Mucosa of descending colon (tissue), 3 donors: ENCODE results near the gene ZNF550. TPM values are rescaled to one million over a fixed set of nuclear protein-coding genes. Genes with fewer than 3 reads are reported as not detected.
A peak's percentile ranks its signal among the peaks of the same experiment; 100 is the strongest.

ENCODE experiments used
- ATAC-seq: fragments of 200-7000 bp; cut with Tn5 transposase; one replicate; pipeline ENCODE4 v1.9.1; 2020; ENCODE audit warnings: mild to moderate bottlenecking, moderate library complexity
- DNase-seq, 3 donors: peaks; one replicate each; pipeline ENCODE4 v3.0.0-alpha.2; 2020
- H3K36me3 ChIP-seq: fragments of 200-600 bp; one replicate; pipeline ENCODE4 v1.8.0; 2021; ENCODE audit warnings: low read depth, mild to moderate bottlenecking
- H3K4me1 ChIP-seq: fragments of 200-600 bp; one replicate; pipeline ENCODE4 v1.8.0; 2021; ENCODE audit warnings: low read depth, mild to moderate bottlenecking
- H3K4me3 ChIP-seq: fragments of 200-600 bp; one replicate; pipeline ENCODE4 v1.8.0; 2021; ENCODE audit warnings: mild to moderate bottlenecking
- H3K9me3 ChIP-seq: fragments of 200-600 bp; one replicate; pipeline ENCODE4 v1.8.0; 2021; ENCODE audit warnings: mild to moderate bottlenecking
- intact Hi-C, 2 donors: fragments of 100-400 bp; cut with DNase I in 1 of 2; cut with micrococcal nuclease in 1 of 2; formaldehyde crosslinking; loops; one replicate each; pipeline versions ENCODE4 v1.11.0 to v1.11.1; 2022; cut with DNase I, micrococcal nuclease
- total RNA-seq, 3 donors: library from RNA; stranded (reverse); fragmentation: NEBNext Ultra II Directional in 2 of 3; extraction: Animal tissue kit (Norgen Biotek cat#: 25700) in 2 of 3; gene quantifications; one replicate each; pipeline versions ENCODE4 v1.2.1 to v1.2.4, GENCODE V29; 2021 to 2023
- TF ChIP-seq, protein P1 (sequence below): fragments of 200-600 bp; IDR thresholded peaks from one replicate; pipeline ENCODE4 v1.8.0; 2022; ENCODE audit warnings: antibody characterized with exemption, mild to moderate bottlenecking
- donor health status: DM: no; HTN: no; CAD: no; lungs with moderate emphysema.
- donor health status: DM: no; HTN: no; CAD: no.
- donor health status: DM: no; HTN: yes; CAD: no.

Gene ZNF550
- total RNA-seq, 3 donors from 2014 or later: 3.0 to 7.0 (median 4.5) TPM

DNA sequence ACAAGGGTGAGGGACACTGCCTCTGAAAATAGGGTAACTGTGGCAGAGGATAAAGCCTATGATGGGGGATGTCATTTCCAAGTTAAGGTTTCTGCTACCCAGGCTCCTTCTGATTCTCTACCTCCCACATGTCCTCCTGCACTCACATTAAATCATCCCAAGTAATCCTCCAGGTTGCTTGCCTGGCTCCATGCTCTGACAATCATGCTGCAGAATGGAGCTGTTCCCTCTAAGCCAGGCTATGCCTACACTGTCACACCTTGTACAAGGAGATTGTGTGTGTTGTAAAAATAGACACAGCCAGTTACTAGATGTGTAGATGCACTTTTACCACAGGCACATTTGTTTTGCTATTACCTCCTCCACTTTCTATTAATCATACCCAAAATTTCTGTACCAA lies 11.0 kb upstream of the ZNF550 start:
- ATAC-seq (no peak), DNase-seq (no peak)
- Histone ChIP-seq H3K9me3 (peaks cover 100% of the 10 kb centered on the region), H3K36me3 (peaks cover 24% of the 10 kb centered on the region), H3K4me1 (no peaks in the 10 kb centered on the region), H3K4me3 (no peak overlapping the region)
- TF ChIP-seq, protein P1, sequence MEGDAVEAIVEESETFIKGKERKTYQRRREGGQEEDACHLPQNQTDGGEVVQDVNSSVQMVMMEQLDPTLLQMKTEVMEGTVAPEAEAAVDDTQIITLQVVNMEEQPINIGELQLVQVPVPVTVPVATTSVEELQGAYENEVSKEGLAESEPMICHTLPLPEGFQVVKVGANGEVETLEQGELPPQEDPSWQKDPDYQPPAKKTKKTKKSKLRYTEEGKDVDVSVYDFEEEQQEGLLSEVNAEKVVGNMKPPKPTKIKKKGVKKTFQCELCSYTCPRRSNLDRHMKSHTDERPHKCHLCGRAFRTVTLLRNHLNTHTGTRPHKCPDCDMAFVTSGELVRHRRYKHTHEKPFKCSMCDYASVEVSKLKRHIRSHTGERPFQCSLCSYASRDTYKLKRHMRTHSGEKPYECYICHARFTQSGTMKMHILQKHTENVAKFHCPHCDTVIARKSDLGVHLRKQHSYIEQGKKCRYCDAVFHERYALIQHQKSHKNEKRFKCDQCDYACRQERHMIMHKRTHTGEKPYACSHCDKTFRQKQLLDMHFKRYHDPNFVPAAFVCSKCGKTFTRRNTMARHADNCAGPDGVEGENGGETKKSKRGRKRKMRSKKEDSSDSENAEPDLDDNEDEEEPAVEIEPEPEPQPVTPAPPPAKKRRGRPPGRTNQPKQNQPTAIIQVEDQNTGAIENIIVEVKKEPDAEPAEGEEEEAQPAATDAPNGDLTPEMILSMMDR: no peak
- intact Hi-C loops: no loop called here

DNA sequence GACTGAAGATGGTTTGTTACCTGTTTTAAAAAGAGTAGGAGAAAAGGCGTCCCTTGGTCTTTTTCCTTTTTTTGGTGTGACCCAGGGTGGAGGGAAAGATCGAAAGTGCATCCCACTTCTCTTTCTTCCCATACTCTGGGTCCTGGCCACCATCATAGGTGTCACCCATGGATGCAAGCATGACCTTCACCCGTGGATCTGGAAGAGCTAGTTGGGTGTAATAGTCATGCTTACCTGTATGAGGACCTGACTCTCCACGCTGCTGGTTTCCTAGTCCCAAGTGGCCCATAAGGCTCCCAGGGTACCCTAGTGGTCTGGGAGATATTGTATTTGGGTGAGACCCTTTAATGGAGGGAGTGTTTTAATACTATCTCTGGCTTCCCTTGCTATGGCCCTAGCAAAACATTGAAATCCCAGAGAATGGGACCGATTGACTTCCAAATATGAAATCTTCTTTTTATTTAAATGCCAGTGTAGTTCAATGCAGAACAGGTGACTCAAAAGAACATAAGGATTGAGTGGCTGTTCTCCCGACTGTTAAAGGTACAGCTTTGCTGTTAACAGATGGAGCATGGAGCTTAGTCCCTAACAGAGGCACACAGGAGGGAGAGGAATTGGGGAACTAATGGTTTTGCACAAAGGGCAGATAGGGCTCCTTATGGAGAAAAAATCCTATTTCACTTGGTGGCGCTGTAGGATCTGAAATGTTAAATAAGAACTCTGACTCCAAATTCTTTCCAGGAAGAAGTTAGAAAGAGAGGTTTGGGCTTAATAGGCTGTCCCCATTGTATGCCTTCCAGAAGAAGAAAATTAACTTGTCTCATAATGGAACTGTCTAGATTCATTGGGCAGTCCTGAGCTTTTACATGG lies 7.0 kb upstream of the ZNF550 start:
- intact Hi-C loops: no loop called here
- Histone ChIP-seq H3K4me3 (no peak overlapping the region), H3K4me1 (no peaks in the 10 kb centered on the region), H3K36me3 (no peaks in the 10 kb centered on the region), H3K9me3 (peaks cover 100% of the 10 kb centered on the region)
- ATAC-seq (no peak), DNase-seq (no peak)
- TF ChIP-seq, protein P1: no peak

DNA sequence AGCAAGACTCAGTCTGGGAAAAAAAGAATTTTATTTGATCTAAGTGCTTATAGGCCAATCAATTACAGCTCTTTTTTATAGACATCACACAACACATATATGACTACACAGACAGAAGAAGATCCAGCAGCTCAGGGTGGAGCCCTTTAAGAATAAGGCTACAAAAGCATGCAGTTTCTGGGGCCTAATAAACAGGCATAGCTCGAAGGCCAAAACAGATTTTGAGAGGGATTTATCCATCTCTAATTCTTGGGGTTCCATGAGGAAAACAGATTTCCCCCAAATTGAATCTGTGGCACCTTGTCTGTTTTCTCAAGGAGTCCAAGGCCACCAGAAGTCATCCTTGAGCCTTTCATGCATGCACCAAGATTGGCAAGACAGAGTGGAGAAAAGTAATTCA lies 3.9 kb upstream of the ZNF550 start:
- H3K4me1 ChIP-seq: no peaks in the 10 kb centered on the region
- peaks cover 79% of the 10 kb centered on the region for H3K9me3 ChIP-seq
- intact Hi-C loops: no loop called here
- ATAC-seq (no peak), DNase-seq (no peak)
- H3K36me3 ChIP-seq: no peaks in the 10 kb centered on the region
- no peak overlapping the region for H3K4me3 ChIP-seq
- TF ChIP-seq, protein P1: no peak

DNA sequence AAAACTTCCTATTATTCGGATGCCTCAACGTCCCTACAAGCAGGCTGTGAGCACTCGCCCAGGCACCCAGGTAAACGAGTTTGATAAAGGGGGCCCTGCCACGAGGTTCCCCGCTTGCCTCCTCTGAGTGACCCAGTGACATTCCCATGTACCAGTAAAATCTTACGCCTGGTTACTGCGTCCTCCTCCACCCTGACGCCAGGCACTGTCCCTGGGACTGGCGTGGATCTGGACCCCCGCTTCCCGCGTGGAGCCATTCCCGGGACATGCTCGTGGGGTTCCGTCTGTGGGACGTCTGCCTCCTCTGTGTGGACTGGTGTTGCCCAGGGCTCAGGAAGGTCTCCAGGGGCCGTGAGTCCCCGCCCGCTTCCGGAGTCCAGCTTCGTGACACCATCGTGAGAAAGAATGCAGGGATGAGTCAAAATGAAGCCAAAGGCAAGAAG lies 407 bp upstream of the ZNF550 start:
- H3K4me3 ChIP-seq: peak overlapping the region; percentile 85
- TF ChIP-seq, protein P1: no peak
- H3K36me3 ChIP-seq: peaks cover 4% of the 10 kb centered on the region
- no peaks in the 10 kb centered on the region for H3K4me1 ChIP-seq
- intact Hi-C loops: no loop called here
- DNase-seq (peak in 2 of 3 donors; percentile 28 to 50), ATAC-seq (no peak)
- H3K9me3 ChIP-seq: peaks cover 58% of the 10 kb centered on the region

DNA sequence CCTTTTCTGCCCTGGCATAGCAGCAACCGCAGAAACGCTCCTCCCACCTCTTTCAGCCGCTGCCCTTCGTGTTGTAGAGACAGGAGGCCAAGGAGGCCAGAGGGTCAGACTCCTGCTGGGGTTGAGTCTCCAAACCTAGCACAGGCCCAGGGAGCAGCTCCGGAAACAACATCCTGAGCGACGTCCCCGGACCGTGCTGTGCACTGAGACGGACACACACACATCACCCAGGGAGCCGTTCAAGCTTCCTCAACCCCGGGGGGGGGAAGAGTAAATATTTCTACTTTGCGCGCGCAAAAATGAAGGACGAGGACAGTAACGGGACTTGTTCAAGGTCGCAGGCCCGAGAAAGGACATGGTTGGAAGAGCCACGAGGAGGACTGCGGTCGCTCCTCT lies 657 bp downstream of the ZNF550 start:
- ATAC-seq: peak; percentile 45

More for the DNA sequence above, 657 bp downstream of the ZNF550 start:
- peaks cover 57% of the 10 kb centered on the region for H3K9me3 ChIP-seq
- H3K36me3 ChIP-seq: peaks cover 6% of the 10 kb centered on the region
- TF ChIP-seq, protein P1: no peak
- peak in 2 of 3 donors; percentile 13 to 31 for DNase-seq
- H3K4me1 ChIP-seq: no peaks in the 10 kb centered on the region
- intact Hi-C loops: no loop called here
- H3K4me3 ChIP-seq: peak overlapping the region; percentile 85
